CD4-positive, alpha-beta T cell treated with Interleukin-17A for 4 hours (primary cell): ENCODE data around the gene DHRS2.
"Not testable (repeated sequence)": the region's sequence is repeated elsewhere in the genome, so short reads cannot be mapped to it uniquely, and the experiment has no call there.

Source experiments
- DNase-seq: peaks from one replicate; pipeline ENCODE4 v3.0.0-alpha.2; 2020; ENCODE audit warnings: mixed read lengths

The DHRS2 gene

DNA sequence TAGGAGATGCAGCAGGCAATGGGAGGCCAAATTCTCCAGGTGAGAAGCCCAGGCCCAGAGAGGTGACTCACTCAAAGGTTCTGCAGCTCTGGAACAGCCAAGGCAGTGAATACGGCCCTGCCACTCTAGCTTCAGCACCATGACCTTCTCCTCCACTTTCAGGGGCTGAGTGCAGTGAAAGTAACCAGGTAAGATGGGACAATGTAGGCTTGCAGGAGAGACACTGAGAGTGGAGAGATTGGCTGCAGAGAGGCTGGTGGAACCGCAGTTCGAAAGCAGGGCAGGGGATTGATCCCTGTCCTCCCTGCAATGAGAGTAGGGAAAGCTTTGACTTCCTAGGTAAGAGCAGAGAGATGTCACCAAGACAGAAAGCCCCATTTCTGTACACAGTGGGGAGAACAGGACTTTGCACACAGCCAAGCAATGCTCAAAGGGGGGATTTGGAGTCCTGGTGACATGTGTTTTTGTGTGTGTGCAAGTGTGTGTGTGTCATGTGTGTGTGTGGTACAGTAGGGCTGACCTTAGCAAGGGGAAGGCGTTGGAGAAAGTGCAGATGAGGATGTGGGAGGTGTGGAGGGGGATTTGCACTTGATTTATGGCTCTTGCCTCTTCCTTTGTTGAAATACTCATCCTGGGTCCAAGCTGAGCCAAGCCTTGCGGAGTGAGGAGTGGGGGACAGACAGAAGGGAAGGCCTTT lies 12.7 kb downstream of the DHRS2 start:
- no peak for DNase-seq

DNA sequence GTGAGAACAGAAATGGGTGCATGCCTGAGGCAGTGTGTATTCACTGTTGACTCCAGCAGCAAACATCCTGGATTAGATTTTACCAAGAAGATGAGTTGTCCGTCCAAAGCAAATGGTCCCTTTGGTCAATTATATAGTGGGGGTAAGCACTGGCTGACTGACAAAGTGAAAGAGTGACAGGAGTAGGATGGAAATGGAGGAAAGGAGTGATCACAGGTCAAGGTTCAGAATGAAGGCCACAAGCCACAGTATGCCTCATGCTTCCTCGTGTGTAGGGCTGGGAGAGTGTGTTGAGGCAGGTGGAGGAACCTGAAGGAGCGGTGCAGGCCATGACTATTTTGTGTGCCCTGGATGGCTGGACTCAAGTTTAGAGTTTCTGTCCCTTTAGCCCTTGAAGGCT lies 14.3 kb downstream of the DHRS2 start:
- no peak for DNase-seq

DNA sequence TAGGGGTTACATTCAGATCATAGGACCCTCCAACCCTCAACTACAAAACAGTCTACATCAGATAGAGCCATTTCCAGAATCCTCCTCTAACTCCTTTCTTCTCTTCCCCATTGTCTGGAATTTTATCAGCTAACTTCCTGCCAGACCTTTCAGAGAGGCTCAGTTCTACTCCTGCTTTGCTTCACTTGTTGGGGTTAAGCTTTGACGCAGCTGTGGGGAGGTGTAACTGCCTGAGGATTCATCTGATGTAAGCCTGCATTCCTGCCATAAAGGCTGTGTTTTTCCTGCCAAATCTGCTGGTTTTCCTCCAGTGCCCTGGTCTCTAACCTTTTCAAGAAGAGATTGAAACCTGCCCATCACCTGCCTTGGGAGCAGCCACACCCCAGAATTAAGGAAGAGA lies 16.9 kb downstream of the DHRS2 start:
- DNase-seq, result no peak

DNA sequence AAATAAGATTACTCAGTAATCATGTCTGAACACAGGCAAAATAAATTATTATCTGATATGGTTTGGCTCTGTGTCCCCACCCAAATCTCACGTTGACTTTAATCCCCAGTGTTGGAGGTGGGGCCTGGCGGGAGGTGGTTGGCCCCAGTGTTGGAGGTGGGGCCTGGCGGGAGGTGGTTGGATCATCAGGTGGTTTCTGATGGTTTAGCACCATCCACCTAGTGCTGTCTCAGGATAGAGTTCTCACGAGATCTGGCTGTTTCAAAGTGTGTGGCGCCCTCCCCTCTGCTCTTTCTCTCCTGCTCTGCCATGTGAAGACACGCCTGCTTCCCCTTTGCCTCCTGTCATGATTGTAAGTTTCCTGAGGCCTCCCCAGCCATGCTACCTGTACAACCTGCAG lies 18.1 kb downstream of the DHRS2 start:
- no peak for DNase-seq

DNA sequence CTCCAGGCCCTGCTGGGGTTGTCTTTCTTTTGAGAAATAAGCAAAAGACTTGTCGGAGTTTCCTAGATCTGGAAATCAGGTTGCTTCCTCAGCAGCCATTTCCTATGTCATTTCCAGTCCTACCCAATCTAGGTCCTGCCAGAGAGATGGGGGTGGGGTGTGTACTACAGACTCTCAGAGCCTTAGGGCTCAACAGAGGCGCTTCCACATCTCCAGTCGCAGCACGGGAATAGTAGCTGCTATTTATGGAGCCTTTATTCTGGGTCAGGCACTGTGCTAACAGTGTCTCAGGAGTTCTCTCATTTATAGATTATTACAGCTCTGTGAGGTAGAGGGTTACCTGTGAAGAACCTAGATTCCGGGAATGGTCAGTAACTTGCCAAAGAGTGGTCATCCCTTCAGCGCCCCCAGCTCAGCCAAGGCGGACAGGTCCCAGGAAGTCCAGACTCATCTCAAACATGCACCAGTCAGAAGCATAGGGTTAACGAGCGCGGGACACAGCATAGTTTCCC lies 21.9 kb downstream of the DHRS2 start:
- DNase-seq, result no peak

DNA sequence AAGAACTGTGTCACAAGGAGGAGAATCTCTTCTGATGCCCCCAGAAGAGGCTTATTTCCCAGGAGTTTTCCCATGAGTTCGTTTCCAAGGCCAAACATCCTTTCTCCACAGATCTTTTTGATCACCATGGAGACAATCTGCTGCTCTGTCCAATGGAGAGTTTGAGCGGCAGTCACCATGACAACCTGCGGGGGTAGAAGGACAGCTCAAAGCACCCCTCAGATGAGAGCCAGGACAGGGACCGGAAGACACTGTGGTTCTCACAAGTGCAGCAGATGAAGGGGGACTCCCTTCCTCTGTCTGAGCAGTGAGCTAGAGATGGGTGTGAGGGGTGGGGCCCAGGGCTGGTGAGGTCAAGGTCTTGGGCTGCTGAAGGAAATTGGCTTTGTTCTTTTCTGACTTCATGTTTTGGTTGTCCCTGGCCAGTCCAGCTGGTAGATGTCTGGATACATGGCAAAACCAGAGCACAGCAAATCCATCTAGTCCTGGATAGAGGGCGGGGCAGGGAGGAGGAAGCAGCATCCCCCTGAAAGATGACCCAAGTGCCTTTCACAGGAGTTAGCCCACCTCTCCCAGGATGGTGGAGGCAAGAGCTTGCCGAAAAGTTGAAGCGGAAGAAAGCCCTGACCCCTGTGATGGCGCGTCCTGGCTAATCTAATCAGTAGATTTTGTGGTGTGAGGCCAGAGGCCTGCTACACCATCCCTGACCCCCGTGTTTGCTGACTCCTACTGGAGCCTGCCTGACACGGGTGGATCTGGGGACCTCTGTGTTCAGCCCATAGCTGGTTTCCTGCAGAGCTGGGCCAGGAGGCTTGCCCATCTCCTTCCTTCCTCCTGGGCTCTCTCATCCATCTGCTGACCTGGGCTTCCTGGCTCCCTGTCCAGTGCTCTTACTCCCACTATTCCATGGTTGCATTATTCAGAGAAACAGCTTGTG lies 24.4 kb downstream of the DHRS2 start:
- no peak for DNase-seq

DNA sequence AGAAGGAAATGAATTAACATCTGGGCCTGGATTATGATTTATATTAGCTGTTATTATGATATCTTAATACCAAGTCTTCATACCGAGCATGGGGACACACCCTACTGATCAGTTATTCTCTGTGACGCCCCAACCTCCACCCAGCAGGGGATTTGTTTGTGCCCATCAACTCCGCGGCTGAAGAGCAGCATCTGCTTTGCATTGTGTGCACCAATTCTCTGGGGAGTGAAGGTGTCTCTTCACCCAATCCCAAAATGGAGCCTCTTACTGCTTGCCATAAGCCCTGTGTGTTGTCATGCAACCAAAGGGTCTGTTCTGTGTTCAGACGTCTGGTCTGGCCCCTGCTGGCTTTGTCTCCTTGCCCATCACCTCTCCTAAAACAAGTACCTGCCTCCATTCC lies 25.4 kb downstream of the DHRS2 start:
- no peak for DNase-seq

DNA sequence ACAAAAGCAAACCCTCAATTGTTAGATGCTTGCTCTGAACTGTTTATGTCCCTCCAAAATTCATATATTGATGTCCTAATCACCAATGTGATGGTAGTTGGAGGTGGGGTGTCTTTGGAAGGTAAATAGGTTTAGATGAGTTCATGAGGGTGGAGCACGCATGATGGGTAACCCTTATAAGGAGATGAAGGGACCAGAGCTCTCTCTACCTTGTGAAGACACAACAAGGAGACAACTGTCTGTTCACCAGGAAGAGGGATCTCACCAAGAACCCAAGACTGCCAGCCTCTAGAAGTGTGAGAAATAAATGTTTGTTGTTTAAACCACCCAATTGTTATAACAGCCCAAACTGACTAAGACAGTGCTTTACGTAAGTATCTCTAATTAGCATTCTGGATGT lies 27.0 kb downstream of the DHRS2 start:
- no peak for DNase-seq

DNA sequence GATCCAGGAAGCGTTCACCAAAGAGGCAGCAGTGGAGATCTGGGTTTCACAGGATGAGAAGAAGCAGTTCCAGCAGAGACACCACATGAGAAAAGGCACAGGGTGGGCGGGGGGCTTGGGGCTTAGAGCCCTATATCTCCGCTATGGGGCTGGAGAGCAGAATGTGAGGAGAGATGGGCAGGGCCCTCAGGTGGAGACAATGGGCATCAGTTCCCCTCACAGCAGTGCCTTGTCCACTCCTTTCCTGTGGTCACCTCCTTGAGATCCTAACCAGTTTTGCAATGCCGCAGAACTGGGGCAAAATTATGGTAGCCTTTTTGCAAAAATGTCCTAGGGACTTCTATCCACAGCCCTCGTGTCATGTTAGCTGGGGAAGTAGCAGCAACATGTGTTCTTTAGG lies 27.5 kb downstream of the DHRS2 start:
- no peak for DNase-seq

DNA sequence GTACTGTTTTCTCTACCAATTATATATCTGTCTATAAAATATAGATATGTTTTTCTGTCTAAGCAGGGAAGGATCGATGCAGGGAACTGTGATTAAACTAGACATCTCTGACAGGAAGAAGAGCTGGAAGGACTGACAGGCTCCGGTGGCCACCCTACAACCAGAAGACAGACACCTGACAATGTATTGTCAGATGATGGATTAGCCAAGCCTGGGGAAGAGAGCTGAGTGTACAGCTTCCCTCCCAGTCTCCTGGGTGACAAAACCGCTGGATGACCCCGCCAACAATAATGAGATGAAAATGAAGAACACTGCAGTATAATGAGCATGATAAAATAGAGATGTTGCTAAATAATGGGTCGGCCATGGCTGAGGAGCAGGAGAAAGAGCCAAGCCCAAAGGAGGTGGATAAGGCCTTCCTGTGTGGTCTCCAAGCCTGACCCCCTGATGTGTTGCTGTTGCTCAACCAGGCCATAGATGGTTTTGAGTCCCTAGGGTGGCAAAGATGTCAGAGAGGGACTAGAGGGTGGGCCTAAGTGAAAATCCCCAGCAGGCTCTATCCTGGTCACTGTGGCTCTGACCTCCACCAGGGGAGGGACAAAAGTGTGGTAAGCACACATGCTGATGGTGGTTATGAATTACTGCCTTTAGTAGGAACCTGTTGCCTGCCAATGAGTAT lies 28.2 kb downstream of the DHRS2 start:
- DNase-seq, result no peak

DNA sequence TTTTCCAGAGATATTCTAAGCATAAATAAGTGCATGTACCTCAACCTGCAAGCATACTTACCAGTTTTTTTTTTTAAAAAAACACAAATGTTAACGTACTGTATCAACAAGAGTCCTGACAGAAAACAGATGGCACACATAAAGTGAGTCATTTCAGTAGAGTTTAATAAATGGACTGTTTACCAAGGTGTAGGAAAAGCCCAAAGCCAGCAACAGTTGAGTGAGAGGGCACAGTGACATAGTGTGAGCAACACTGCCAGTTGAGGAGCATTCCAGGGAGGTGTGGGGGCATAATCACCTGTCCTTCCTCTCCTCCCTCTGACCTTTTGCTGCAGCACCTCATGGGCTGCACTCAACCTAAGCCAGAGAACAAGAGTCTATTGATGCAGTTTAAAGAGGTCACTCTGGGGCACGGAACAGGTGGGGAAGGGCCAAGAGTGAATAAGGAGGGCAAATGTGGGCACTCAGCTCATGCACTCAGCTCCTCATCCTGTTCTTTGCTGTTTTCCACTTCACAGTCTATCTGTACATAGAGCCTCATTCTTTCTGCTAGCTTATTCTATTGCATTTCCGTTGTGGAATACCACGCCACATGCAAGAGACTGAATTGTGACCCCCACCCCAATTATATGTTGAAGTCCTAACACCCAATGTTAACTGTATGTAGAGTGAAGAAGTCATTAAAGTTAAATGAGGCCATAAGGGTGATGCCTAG lies 29.3 kb downstream of the DHRS2 start:
- DNase-seq, result no peak

DNA sequence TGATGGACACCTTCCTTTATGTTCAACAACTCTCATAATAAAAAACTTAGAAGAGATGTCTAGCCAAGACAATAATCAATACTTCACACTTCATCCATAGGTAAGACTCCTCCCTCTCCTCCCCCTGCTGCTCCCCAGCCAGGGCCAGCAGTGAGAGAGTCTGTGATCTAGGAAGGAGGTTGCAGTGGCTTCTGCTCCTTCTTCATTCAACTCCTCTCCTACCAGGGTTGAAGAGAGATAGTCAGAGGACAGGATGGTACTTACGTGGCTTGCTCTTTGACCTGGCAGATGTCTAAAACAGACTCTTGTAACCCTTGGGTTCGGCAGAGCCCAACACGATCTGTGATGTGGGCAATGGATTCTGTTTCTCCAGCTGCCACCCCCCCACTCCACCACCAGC lies 31.0 kb downstream of the DHRS2 start:
- DNase-seq, result no peak

DNA sequence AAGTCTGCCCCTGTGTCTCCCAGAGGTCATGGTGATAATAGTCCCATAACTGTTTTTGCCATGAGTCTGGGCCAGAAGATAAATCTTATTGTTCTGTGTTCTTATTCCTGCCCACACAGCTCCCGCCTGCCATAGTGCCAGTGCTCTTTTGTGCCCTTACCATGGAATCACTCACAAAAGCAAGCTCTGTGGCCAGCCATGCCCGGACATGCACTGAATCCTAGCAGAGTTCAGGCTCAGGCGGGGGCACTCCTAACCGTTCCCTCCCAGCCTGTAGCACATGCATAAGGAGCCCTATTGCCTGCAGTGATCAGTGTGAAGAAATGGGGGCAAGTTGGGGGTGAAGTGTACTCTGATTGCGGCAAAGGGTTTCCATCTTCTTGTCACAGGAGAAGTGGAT lies 33.3 kb downstream of the DHRS2 start:
- DNase-seq, result no peak

DNA sequence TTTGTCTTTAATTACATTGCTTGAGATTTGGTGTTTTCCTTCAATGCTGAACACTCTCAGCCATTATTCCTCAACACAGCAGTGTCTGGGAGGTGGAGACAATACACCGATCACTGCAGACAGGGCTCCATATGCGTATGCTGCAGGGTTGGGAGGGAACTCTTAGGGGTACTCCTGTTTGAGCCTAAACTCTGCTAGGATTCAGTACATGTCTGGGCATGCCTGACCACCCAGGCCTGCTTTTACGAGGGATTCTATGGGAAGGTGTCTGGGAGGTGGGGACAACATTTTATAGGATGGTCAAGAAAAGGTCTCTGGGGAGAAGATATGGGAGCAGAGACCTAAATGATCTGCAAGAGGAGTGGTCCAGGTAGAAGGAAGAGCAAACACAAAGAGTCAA lies 34.3 kb downstream of the DHRS2 start:
- no peak for DNase-seq

DNA sequence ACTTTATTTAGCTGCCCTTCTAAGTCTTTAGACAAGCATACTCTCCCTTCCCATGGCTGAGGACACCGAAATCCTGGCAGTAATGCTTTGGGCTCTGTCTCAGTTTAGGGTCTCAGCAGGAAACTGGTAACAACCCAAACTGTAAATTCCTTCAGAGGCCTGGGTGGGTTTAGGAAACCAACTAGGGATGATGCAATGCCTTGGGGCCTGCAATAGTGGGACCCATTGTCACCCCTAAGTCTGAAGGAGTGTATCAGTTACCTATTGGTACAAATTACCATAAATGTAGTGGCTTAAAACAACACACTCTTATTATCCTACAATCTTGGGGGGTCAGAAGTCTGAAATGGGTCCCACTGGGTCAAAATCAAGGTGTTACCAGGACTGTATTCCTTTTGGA lies 36.0 kb downstream of the DHRS2 start:
- no peak for DNase-seq

DNA sequence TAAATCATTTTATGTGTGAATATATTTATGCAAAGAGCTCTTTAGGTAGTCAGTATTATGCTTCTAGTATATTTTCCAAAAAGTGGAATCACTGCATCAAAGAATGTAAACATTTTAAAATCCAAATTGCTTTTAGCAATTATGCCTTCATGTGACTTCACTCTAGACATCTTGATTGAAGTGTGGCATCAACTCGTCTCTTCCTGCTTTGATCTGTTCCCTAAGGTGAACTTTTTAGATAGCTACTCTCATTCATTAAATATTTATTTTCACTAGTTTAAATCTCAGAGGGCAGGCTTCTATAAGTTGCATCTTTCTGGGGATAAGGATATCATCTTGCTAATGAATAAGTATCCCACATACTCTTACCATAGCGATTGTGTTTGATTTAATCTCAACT lies 39.2 kb downstream of the DHRS2 start:
- no peak for DNase-seq

DNA sequence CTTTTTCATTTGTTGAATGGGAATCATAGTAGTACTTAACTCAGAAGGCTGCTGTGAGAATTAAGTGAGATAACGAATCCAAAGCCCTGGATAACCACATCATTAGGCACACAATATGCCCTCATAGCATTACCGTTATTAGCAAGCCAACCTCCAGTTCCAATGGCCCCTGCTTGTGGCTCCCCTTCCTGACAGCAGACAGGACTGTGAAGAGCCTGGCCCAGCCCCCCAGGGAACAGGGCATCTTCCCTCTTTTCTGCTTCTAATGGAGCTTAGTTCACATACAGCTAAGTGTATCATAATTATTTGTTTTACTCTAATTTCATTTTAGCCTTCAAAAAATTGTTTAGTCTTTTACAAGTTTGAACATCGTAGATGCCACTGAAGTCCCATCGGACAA lies 39.7 kb downstream of the DHRS2 start:
- no peak for DNase-seq

DNA sequence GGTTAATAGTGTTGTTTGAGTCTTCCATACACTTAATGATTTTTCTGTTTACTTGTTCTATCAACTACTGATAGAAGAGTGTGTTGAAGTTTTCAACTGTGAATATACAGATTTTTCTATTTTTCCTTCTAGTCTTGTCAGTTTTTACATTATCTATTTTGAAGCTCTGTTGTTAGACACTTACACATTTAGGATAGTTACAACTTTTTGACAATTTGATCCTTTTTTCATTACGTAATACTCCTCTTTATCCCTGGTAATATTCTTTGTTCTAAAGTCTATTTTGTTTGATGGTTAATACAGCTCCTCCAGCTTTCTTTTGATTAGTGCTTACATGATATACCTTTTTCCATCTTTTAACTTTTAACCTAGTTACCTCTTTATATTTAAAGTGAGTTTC lies 45.2 kb downstream of the DHRS2 start:
- no peak for DNase-seq

DNA sequence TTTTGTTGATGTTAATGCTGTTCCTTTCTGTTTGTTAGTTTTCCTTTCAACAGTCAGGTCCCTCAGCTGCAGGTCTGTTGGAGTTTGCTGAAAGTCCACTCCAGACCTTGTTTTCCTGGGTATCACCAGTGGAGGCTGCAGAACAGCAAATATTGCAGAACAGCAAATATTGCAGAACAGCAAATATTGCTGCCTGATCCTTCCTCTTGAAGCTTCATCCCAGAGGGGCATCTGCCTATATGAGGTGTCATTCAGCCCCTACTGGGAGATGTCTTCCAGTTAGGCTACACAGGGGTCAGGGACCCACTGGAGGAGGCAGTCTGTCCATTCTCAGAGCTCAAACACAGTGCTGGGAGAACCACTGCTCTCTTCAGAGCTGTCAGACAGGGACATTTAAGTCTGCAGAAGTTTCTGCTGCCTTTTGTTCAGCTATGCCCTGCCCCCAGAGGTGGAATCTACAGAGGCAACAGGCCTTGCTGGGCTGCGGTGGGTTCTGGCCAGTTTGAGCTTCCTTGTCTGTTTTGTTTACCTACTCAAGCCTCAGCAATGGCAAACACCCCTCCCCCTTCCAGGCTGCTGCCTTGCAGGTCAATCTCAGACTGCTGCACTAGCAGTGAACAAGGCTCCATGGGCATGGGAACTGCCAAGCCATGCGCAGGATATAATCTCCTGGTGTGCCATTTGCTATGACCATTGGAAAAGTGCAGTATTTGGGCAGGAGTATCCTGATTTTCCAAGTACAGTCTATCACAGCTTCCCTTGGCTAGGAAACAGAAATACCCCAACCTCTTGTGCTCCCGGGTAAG lies 53.7 kb downstream of the DHRS2 start:
- DNase-seq, result not testable (repeated sequence)

DNA sequence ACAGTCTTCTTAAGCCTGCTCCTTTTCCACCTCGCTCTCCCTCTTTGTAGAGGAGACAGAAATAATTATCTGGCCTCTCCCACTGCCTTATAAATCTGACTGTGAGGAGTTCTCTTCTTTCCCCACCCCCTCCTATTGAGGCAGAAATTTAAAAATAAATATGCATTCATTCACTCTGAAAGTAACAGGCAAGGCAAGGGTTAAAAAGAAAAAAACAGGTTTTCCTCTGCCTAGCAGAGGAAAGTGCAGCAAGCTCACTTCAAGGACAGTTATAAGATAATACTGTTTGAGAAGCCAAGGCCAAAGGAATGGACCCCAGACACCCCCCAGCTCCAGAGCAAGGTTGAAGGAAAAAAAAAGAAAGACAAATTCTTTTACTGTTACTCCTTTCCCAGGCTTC lies 56.3 kb downstream of the DHRS2 start:
- DNase-seq, result no peak

DNA sequence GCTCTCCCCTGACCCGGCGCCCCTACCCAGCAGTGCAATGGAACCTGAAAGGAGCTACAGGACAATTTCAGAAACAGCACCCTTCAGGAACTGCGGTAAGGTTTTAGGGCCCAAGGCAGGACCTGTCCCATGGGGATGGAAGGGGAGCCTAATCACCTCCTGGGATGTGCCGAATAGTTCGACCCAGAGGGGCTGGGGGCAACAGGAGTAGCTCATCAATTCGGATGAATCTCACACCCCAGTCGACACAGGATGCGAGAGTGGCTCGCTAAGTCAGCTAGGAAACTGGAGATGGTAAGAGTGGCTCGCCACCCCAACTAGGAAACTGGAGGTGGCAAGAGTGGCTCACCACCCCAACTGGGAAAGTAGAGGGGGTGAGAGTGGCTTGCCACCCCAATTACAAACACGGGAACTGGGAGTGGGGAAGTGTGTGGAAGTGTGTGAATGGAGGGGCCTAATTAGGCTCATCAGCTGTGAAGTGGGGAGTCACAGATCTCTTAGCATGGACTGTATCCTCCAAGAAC lies 57.1 kb downstream of the DHRS2 start:
- DNase-seq, result no peak
